ENCODE data around the gene OTOP2.

OTOP2 gene

DNA sequence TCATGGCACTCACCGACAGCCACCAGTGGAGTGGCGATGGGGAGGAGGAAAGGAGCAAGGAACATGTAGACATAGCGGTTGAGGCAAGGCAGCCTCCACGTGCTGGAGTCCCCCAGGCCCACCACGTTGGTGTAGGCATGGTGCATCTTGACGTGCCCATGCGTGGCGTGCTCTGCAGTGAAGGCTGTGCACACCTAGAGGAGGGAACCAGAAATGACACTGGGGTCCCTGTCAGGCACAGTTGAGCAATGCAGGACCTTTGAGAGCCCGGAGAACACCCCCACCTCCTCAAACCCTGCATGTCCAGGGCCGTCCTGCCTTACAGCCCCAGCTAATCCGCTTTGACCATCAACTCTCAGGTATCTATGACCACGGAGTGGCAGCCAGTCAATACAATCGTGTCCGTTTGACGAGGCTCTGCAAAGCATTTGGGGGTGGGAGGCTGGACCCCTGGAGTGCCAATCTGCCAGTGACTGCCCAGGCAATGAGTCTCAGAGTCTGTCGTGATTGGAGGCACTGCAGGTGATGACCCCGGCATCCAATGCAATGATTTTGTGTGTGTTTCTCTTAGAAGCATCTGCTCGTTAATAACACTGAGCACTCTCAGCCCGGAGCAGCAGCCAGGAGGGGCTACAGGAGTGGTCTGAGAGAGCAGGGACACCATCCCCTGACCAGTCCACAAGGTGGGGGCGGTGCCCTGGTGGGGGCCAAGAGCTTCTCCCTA, 41.4 kb upstream of the OTOP2 start:
- FAIRE-seq = no peak
- no peak for TF ChIP-seq PAX5 (IDR thresholded peaks at IDR 0.05; ENCODE audit: insufficient read depth, low read length, severe bottlenecking)
- TF ChIP-seq POLR2A (IDR thresholded peaks at IDR 0.05; ENCODE audit: low read depth, low read length) = no peak
- TF ChIP-seq SPI1 (IDR thresholded peaks at IDR 0.05; ENCODE audit: low read depth, low read length) = no peak
- TF ChIP-seq POU2F2 (IDR thresholded peaks at IDR 0.05; ENCODE audit: low read depth, low read length) = no peak
- no peak for TF ChIP-seq POLR2AphosphoS5 (IDR thresholded peaks at IDR 0.05; ENCODE audit: low read depth, low read length)
- no peak for TF ChIP-seq TAF1 (IDR thresholded peaks at IDR 0.05; ENCODE audit: low read depth, low read length)
- DNase-seq (ENCODE audit: insufficient read length, low spot score) = no peak

DNA sequence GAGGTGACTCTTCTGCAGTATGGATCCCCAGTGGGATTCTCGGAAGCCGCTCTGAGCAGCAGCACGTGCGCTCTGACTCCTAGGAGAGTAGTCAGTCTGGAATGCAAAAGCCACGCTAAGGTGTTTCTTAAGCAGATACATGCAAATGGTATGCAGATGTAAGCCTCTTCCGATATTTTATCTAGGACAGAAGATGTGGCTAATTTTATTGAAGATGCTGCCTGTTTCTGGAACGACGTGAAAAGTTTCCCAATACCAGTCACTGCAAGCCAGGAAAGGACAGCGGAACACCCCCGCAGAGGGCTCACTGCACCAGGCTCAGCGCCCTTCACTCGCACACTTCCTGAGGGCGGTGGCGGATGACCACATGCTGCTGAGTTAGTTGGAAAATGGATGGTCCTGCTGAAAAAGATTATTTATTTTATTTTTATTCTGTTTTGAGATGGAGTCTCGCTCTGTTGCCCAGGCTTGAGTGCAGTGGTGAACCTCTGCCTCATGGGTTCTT, 40.8 kb upstream of the OTOP2 start:
- FAIRE-seq (no peak), DNase-seq (ENCODE audit: insufficient read length, low spot score) (no peak)
- TF ChIP-seq POLR2AphosphoS5 (IDR thresholded peaks at IDR 0.05; ENCODE audit: low read depth, low read length) (no peak), PAX5 (IDR thresholded peaks at IDR 0.05; ENCODE audit: insufficient read depth, low read length, severe bottlenecking) (no peak), SPI1 (IDR thresholded peaks at IDR 0.05; ENCODE audit: low read depth, low read length) (no peak), POLR2A (IDR thresholded peaks at IDR 0.05; ENCODE audit: low read depth, low read length) (no peak), TAF1 (IDR thresholded peaks at IDR 0.05; ENCODE audit: low read depth, low read length) (no peak), POU2F2 (IDR thresholded peaks at IDR 0.05; ENCODE audit: low read depth, low read length) (no peak)

DNA sequence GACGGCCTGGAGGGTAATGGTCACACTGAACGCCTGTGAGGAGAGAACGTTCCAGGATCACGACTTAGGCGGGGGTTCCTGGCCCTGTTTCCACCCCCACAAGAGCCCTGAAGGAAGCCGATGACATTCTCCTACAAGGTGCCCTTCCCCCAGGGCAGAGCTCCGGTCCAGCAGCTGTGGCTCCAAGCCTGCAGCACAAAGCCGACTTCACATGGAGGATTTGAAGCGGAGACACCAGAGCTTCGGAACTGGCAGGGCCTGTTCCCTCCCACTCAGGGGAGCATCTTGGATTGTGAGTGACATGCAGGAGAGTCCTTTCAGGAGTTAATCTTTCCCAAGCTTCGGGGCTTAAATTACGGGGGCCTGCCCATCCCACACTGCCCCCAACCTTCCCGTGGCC, 35.6 kb upstream of the OTOP2 start:
- FAIRE-seq (no peak), DNase-seq (ENCODE audit: insufficient read length, low spot score) (no peak)
- TF ChIP-seq POLR2A (IDR thresholded peaks at IDR 0.05; ENCODE audit: low read depth, low read length) (no peak), POLR2AphosphoS5 (IDR thresholded peaks at IDR 0.05; ENCODE audit: low read depth, low read length) (no peak), POU2F2 (IDR thresholded peaks at IDR 0.05; ENCODE audit: low read depth, low read length) (no peak), PAX5 (IDR thresholded peaks at IDR 0.05; ENCODE audit: insufficient read depth, low read length, severe bottlenecking) (no peak), TAF1 (IDR thresholded peaks at IDR 0.05; ENCODE audit: low read depth, low read length) (no peak), SPI1 (IDR thresholded peaks at IDR 0.05; ENCODE audit: low read depth, low read length) (no peak)

DNA sequence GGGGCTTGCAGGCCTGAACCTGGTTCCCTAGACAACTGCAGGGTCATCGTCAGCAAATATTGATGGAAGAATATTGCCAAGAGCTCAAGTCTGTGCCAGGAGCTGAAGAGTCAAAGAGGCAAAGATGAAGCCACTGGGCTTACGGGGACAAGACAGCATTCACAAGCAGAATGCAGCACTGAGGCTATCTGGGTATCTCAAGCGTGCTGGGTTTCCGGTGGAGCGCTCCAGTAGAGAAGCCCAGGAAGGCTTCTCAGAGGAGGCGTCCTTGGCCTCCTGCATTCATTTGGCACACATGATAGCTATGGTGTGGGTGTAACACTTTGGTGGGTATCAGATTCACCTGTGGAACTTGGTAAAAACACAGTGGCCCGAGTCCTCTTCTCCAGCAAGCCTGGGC, 33.5 kb upstream of the OTOP2 start:
- FAIRE-seq = no peak
- no peak for TF ChIP-seq POLR2AphosphoS5 (IDR thresholded peaks at IDR 0.05; ENCODE audit: low read depth, low read length)

DNA sequence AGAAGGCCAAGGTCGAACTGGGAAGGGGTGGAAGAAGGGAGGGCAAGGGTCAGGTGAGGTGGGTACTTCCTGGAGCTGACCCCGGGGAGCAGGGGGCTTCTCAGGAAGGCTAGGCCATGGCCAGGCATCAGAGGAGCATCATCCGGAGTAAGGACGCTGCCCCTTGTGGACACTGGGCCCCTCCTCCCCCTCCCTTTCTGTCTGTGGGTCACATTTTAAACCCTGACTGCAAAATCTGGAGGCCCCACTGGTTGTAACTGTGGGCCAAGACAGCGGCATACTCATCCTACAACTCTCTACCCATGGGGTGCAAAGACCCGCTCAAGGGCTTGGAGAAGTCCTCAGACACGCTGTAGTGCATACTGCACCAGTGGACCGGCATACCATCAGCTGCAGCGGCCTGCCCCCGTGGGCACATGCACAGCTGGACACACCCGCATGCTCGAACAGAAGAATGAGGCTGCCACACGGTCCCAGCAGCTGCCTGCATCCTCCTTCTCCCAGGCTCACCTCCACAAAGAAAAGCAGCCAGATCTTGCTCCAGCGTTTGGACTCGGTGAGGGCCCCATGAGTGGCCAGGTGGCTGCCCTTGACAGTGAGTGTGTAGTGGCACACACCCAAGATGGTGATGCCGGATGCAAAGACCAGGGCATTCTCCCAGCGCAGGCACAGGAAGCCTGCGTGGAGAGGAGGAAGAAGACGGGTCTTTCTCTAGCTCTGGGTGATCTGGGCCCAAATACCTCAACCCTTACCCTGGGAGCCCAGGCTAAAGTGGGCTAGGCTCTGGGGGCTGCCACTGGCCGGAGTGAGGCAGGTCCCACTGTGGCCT, 31.8 kb upstream of the OTOP2 start:
- DNase-seq (ENCODE audit: insufficient read length, low spot score) (no peak), FAIRE-seq (no peak)
- TF ChIP-seq POU2F2 (IDR thresholded peaks at IDR 0.05; ENCODE audit: low read depth, low read length) (no peak), POLR2A (IDR thresholded peaks at IDR 0.05; ENCODE audit: low read depth, low read length) (no peak), TAF1 (IDR thresholded peaks at IDR 0.05; ENCODE audit: low read depth, low read length) (no peak), POLR2AphosphoS5 (IDR thresholded peaks at IDR 0.05; ENCODE audit: low read depth, low read length) (no peak), SPI1 (IDR thresholded peaks at IDR 0.05; ENCODE audit: low read depth, low read length) (no peak), PAX5 (IDR thresholded peaks at IDR 0.05; ENCODE audit: insufficient read depth, low read length, severe bottlenecking) (no peak)

More for the DNA sequence above, 33.5 kb upstream of the OTOP2 start:
- DNase-seq (ENCODE audit: insufficient read length, low spot score) = no peak

DNA sequence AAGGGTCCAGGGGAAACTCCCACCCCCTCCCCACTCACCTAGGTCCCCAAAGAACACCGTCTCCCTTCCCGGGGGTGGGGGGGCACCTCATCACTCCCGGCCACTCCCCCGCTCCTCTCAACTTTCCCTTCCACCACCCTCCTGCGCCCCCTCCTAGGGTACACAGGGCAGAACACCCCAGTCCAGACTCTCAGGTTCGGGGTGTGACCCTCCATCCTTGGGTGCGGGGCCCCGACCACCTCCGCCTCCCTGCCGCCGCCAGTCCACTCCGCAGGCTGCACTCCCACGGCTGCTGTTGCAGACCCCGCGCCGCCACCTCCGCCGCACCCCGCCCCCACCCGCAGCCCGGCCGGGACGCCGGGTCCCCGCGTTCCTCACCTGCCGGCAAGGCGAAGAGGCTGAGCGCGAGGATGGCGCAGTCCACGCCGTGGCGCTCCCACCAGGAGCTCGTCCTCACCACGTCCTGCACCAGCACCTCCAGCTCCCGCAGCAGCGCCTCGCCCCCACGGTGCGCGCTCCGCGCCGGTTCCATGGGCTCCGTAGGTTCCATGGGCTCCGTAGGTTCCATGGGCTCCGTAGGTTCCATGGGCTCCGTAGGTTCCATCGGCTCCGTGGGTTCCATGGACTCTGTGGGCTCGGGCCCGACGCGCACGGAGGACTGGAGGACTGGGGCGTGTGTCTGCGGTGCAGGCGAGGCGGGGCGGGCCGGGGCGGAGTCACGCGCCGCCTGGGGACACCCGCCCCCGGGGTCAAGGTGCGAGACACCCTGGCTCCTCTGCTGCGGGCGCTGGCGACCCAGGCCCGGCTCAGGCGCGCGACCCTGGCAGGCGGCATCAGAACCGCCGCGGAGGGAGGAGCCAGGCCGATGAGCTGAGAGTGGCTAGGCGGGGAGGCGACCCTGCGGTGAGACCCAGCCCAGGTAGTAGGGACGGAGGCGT, 30.8 kb upstream of the OTOP2 start, which contains the start of gene FADS6:
TSS of gene FADS6 (minus strand) at position 660 of the 938 bp plus-strand sequence. CDS start at position 622, 38 bp downstream.
- TF ChIP-seq POU2F2 (IDR thresholded peaks at IDR 0.05; ENCODE audit: low read depth, low read length) = no peak
- no peak for TF ChIP-seq POLR2A (IDR thresholded peaks at IDR 0.05; ENCODE audit: low read depth, low read length)
- no peak for TF ChIP-seq POLR2AphosphoS5 (IDR thresholded peaks at IDR 0.05; ENCODE audit: low read depth, low read length)
- TF ChIP-seq PAX5 (IDR thresholded peaks at IDR 0.05; ENCODE audit: insufficient read depth, low read length, severe bottlenecking) = no peak
- TF ChIP-seq TAF1 (IDR thresholded peaks at IDR 0.05; ENCODE audit: low read depth, low read length) = no peak
- FAIRE-seq (no peak), DNase-seq (ENCODE audit: insufficient read length, low spot score) (no peak)

DNA sequence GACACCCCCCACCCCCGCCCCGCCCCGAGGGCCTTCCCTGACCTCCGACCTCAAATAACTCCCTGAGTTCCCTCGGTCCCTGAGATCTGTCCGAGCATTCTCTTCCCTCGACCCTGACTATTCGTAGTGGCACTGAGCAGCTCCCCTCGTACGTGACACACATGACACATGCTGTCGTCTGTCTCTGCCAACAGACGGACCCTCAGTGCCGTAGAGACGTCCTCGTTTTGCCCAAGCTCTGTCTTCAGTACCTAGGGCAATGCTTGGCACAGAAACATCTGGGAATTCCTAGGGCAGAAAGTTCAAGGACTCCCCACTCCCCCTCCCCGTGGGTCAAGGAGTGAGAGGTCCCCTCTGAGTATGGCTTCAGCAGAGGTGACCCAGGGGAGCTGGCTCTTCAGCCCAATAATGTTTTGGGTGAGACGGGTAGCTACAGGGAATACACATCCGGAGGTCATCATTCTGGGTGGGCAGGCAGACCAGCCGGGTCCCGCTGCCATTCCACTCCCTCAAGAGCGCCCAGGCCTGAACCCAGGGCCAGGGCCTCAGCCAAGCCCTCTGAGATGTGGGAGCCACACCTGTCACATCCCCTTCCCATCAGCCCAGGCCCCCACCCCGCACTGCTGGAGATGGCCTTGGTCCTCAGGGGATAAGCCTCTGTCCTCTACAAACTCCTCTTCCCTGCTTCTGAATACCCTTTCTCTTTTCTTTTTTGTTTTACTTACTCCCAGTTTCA, 30.0 kb upstream of the OTOP2 start:
- FAIRE-seq (no peak), DNase-seq (ENCODE audit: insufficient read length, low spot score) (no peak)
- TF ChIP-seq SPI1 (IDR thresholded peaks at IDR 0.05; ENCODE audit: low read depth, low read length) (no peak), POLR2AphosphoS5 (IDR thresholded peaks at IDR 0.05; ENCODE audit: low read depth, low read length) (no peak), PAX5 (IDR thresholded peaks at IDR 0.05; ENCODE audit: insufficient read depth, low read length, severe bottlenecking) (no peak), TAF1 (IDR thresholded peaks at IDR 0.05; ENCODE audit: low read depth, low read length) (no peak), POU2F2 (IDR thresholded peaks at IDR 0.05; ENCODE audit: low read depth, low read length) (no peak), POLR2A (IDR thresholded peaks at IDR 0.05; ENCODE audit: low read depth, low read length) (no peak)

DNA sequence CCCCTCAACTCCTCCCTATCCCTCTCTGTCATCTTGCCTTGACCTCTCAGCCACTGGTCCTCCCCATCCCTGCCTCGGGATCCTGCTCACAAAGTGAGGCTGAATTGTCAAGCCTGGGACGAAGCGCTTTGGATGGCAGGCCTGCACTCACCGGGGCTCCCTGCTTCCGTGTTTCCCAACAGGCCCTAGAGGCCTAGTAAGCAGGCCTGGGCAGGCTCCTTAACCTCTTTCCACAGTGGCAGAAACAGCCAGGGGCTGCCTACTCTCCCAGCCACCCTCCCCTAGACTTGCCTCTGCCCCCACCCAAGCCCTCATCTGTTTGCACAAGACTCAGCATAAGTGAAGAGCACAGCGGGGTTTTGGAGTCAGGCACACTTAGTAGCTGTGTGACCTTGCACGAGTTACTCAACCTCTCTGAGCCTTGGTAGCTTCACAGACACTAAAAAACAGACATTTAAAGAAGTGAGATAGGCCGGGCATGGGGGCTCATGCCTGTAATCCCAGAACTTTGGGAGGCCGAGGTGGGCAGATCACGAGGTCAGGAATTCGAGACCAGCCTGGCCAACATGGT, 25.6 kb upstream of the OTOP2 start:
- no peak for DNase-seq (ENCODE audit: insufficient read length, low spot score)
- TF ChIP-seq PAX5 (IDR thresholded peaks at IDR 0.05; ENCODE audit: insufficient read depth, low read length, severe bottlenecking) (no peak), POLR2AphosphoS5 (IDR thresholded peaks at IDR 0.05; ENCODE audit: low read depth, low read length) (no peak), SPI1 (IDR thresholded peaks at IDR 0.05; ENCODE audit: low read depth, low read length) (no peak), POU2F2 (IDR thresholded peaks at IDR 0.05; ENCODE audit: low read depth, low read length) (no peak), POLR2A (IDR thresholded peaks at IDR 0.05; ENCODE audit: low read depth, low read length) (no peak), TAF1 (IDR thresholded peaks at IDR 0.05; ENCODE audit: low read depth, low read length) (no peak)
- no peak for FAIRE-seq

All from GM12891 (cell line).